PC-3 (cell line): ENCODE results near the gene SCAF4. TPM values are rescaled to one million over a fixed set of nuclear protein-coding genes. Genes with fewer than 3 reads are reported as not detected.
A peak's percentile ranks its signal among the peaks of the same experiment; 100 is the strongest.

ENCODE experiments used
- ATAC-seq: fragments of 200-7000 bp; cut with Tn5 transposase; 2 replicates; pipeline ENCODE4 v1.9.1; 2020; ENCODE audit warnings: mild to moderate bottlenecking, moderate library complexity
- BruUV-seq: library from RNA; stranded (reverse); fragments of 400-500 nt; replicated peaks from 2 replicates; lab custom pipeline; 2021; lab: Mats Ljungman, UMichigan
- CTCF ChIA-PET: fragments of 300-600 bp; sonication (Branson Sonifier 250); formaldehyde crosslinking; loops from one replicate; lab custom pipeline; 2022; ENCODE audit warnings: antibody characterized with exemption; lab: Charles Lee
- POLR2A ChIA-PET: fragments of 300-600 bp; sonication (Branson Sonifier 250); formaldehyde crosslinking; loops from one replicate; lab custom pipeline; 2022; ENCODE audit warnings: antibody characterized with exemption; ENCODE audit not compliant: unreplicated experiment; lab: Charles Lee
- DNase-seq: peaks from one replicate; pipeline ENCODE4 v3.0.0-alpha.2; 2015
- H2AFZ ChIP-seq: fragments of 300-600 bp; sonication (generic); 2 replicates; pipeline ENCODE4 v1.6.0; 2016; ENCODE audit warnings: antibody characterized with exemption, low read length
- H3F3A ChIP-seq: fragments of 300-600 bp; sonication (generic); one replicate; pipeline ENCODE4 v1.6.0; 2017; ENCODE audit warnings: antibody characterized with exemption, low read length, control low read depth, mild to moderate bottlenecking; ENCODE audit not compliant: unreplicated experiment
- H3K27ac ChIP-seq: fragments of 300-600 bp; sonication (generic); 2 replicates; pipeline ENCODE4 v1.5.1; 2016; ENCODE audit warnings: mild to moderate bottlenecking, low read length
- H3K27me3 ChIP-seq: fragments of 300-600 bp; sonication (generic); 2 replicates; pipeline ENCODE4 v1.6.1; 2016; ENCODE audit warnings: low read length, mixed read lengths
- H3K36me3 ChIP-seq: fragments of 300-600 bp; sonication (generic); 2 replicates; pipeline ENCODE4 v1.6.1; 2016; ENCODE audit warnings: low read depth, mixed run types, low read length, mixed read lengths
- H3K4me1 ChIP-seq: fragments of 300-600 bp; sonication (generic); 2 replicates; pipeline ENCODE4 v1.5.1; 2016; ENCODE audit warnings: low read length; ENCODE audit not compliant: insufficient read depth
- H3K4me2 ChIP-seq: fragments of 300-600 bp; sonication (generic); 2 replicates; pipeline ENCODE4 v1.6.0; 2016; ENCODE audit warnings: low read length
- H3K4me3 ChIP-seq: fragments of 300-600 bp; sonication (generic); 2 replicates; pipeline ENCODE4 v1.5.1; 2016; ENCODE audit warnings: mild to moderate bottlenecking, low read length, mixed read lengths
- H3K79me2 ChIP-seq: fragments of 300-600 bp; sonication (generic); 2 replicates; pipeline ENCODE4 v1.6.1; 2017; ENCODE audit warnings: low read length, mixed read lengths
- H3K9ac ChIP-seq: fragments of 300-600 bp; sonication (generic); 2 replicates; pipeline ENCODE4 v1.6.0; 2016; ENCODE audit warnings: mild to moderate bottlenecking, low read length
- H3K9me2 ChIP-seq: fragments of 300-600 bp; sonication (generic); replicated peaks from 2 replicates; pipeline ENCODE4 v1.6.1; 2016; ENCODE audit warnings: mixed run types, low read length, mixed read lengths
- H3K9me3 ChIP-seq: fragments of 300-600 bp; sonication (generic); 2 replicates; pipeline ENCODE4 v1.6.1; 2016; ENCODE audit warnings: low read length, mixed read lengths
- H4K20me1 ChIP-seq: fragments of 300-600 bp; sonication (generic); 2 replicates; pipeline ENCODE4 v1.6.1; 2016; ENCODE audit warnings: low read length, mixed read lengths
- EZH2 ChIP-seq: fragments of 300-600 bp; sonication (generic); IDR thresholded peaks from one replicate; pipeline ENCODE4 v1.6.1; 2017; ENCODE audit warnings: antibody characterized with exemption, mild to moderate bottlenecking, low read length; ENCODE audit not compliant: unreplicated experiment
- EZH2phosphoT487 ChIP-seq: fragments of 300-600 bp; sonication (generic); IDR thresholded peaks from 2 replicates; pipeline ENCODE4 v1.6.1; 2018; ENCODE audit warnings: mild to moderate bottlenecking, antibody characterized with exemption, low read length, borderline replicate concordance
- intact Hi-C: fragments of 100-400 bp; cut with micrococcal nuclease; formaldehyde crosslinking; loops from 2 replicates; pipeline ENCODE4 v1.9.0; 2023
- total RNA-seq: library from RNA; depleted of rRNA; stranded (reverse); fragments of >200 nt; gene quantifications from 2 replicates; pipeline ENCODE4 v1.2.3, GENCODE V29; 2014
- TF ChIP-seq, protein P1 (sequence below): fragments of 300-600 bp; sonication (generic); conservative IDR thresholded peaks from 2 replicates; pipeline ENCODE4 v1.5.1; 2017; ENCODE audit warnings: antibody characterized with exemption, low read depth, mild to moderate bottlenecking, low read length

SCAF4 gene
- total RNA-seq, 1 experiment from 2014 or later, result 11.2 TPM

DNA sequence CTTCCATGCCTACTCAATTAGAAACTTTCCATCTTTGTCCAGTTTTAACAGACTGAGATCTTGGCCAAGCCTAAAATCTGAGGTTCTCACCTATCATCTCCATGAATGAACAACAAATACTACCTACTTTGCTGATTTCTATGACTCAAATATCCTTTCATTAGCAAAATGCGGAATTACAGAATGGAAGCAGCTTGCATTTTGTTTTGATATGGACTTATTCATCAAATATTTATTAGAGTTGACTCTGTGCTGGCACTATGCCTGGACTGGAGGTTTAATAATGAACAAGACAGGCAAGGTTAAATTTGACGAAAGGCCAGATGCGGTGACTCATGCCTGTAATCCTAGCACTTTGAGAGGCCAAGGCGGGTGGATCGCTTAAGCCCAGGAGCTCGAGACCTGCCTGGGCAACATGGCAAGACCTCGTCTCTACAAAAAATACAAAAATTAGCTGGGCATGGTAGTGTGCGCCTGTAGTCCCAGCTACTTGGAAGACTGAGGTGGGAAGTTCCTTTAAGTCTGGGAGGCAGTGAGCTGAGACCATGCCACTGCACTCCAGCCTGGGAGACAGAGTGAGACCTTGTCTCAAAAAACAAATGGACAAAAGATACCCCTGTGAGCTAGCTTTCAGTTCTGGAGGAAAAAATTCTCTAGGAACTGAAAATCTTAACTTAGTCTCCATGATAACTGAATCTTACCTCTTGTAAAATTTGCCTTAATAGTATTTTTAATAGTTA is 101.8 kb downstream of the SCAF4 start:
- Histone ChIP-seq H3F3A (no peaks in the 10 kb centered on the region), H3K9me2 (no peaks in the 10 kb centered on the region), H3K9ac (no peak overlapping the region), H3K27ac (peak overlapping the region; percentile 46), H3K79me2 (no peaks in the 10 kb centered on the region), H3K27me3 (no peaks in the 10 kb centered on the region), H3K4me3 (no peak overlapping the region), H3K36me3 (no peaks in the 10 kb centered on the region), H4K20me1 (no peaks in the 10 kb centered on the region), H2AFZ (peak overlapping the region; percentile 31; the same call in 1 of the 2 replicates), H3K9me3 (no peaks in the 10 kb centered on the region), H3K4me2 (peak overlapping the region; percentile 59), H3K4me1 (peaks cover 15% of the 10 kb centered on the region)
- intact Hi-C loops, result loop anchor here (1.0 kb wide), 1 partner anchor 29 kb away; the partner anchor contains the start of gene SOD1
- ATAC-seq (peak; percentile 97), DNase-seq (peak; percentile 99)
- ChIA-PET CTCF (interaction anchor here (0.6 kb wide), 3 partner anchors 27 to 488 kb away, joined by 3 to 6 read pairs (median 6); no protein-coding TSS in a partner anchor), POLR2A (interaction anchor here (0.5 kb wide), 1 partner anchor 29 kb away, joined by 5 read pairs; no protein-coding TSS in a partner anchor)
- TF ChIP-seq, protein P1, sequence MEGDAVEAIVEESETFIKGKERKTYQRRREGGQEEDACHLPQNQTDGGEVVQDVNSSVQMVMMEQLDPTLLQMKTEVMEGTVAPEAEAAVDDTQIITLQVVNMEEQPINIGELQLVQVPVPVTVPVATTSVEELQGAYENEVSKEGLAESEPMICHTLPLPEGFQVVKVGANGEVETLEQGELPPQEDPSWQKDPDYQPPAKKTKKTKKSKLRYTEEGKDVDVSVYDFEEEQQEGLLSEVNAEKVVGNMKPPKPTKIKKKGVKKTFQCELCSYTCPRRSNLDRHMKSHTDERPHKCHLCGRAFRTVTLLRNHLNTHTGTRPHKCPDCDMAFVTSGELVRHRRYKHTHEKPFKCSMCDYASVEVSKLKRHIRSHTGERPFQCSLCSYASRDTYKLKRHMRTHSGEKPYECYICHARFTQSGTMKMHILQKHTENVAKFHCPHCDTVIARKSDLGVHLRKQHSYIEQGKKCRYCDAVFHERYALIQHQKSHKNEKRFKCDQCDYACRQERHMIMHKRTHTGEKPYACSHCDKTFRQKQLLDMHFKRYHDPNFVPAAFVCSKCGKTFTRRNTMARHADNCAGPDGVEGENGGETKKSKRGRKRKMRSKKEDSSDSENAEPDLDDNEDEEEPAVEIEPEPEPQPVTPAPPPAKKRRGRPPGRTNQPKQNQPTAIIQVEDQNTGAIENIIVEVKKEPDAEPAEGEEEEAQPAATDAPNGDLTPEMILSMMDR, result no peak
- TF ChIP-seq EZH2 (no peak), EZH2phosphoT487 (no peak)
- no TSS peak for BruUV-seq

DNA sequence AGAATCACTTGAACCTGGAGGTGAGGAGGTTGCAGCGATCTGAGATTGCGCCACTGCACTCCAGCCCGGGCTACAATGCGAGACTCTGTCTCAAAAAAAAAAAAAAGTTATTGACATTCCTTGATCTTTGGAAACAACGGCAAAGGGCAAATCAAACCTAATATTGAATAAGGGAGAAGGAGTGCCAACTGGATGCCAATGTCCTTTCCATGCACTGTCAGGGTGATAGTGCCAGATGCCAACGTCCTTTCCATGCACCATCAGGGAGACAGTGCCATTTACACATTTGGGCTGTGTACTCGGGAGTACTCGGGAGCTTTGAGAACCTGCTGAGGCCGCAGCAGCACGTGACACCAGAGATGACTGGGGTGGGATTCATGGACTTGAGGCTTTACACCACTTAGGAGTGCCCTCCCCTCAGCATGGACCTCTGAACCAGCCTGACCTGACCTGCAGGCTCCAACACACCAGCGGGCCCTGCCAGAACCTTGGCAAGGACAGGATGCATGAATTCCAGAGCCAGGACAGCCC is 106.9 kb downstream of the SCAF4 start:
- Histone ChIP-seq H2AFZ (no peak overlapping the region), H3F3A (no peaks in the 10 kb centered on the region), H3K9me3 (no peaks in the 10 kb centered on the region), H3K4me3 (no peak overlapping the region), H3K9ac (no peak overlapping the region), H3K27ac (no peak overlapping the region), H3K79me2 (no peaks in the 10 kb centered on the region), H3K9me2 (no peaks in the 10 kb centered on the region), H3K27me3 (no peaks in the 10 kb centered on the region), H4K20me1 (no peaks in the 10 kb centered on the region), H3K4me2 (no peak overlapping the region), H3K36me3 (no peaks in the 10 kb centered on the region), H3K4me1 (peaks cover 9% of the 10 kb centered on the region)
- intact Hi-C loops, result no loop called here
- ATAC-seq (no peak), DNase-seq (no peak)
- CTCF ChIA-PET, result no interaction called here
- TF ChIP-seq, protein P1, result no peak
- TF ChIP-seq EZH2phosphoT487, result no peak
- TF ChIP-seq EZH2, result no peak
- no TSS peak for BruUV-seq
- POLR2A ChIA-PET, result no interaction called here

DNA sequence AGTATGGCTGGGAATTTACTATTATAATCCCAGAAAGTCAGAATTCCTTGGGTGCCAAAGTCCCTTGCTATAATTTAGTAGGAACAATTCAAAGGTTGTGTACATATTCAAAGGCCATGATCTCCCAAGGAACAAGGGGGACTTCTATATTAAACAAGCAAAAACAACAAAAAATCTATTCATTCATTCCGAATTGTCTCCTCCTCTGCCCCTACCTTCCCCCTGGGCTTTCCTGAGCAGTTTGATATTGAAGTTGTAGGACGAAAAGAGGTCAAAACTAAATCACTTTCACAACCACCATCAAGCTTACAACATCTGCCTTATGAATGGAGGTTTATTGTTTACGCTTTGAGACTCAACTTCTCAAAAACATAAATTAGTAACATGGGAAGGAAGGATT is 107.7 kb downstream of the SCAF4 start:
- H3K27ac ChIP-seq, result no peak overlapping the region
- H3F3A ChIP-seq, result no peaks in the 10 kb centered on the region
- H3K36me3 ChIP-seq, result no peaks in the 10 kb centered on the region
- BruUV-seq, result no TSS peak
- H3K9me3 ChIP-seq, result no peaks in the 10 kb centered on the region
- H3K27me3 ChIP-seq, result no peaks in the 10 kb centered on the region
- TF ChIP-seq, protein P1, result no peak
- no peak for TF ChIP-seq EZH2
- TF ChIP-seq EZH2phosphoT487, result no peak
- no peak overlapping the region for H3K4me2 ChIP-seq
- H3K79me2 ChIP-seq, result no peaks in the 10 kb centered on the region
- no peaks in the 10 kb centered on the region for H4K20me1 ChIP-seq
- no peak overlapping the region for H3K9ac ChIP-seq
- no peak overlapping the region for H2AFZ ChIP-seq
- ChIA-PET POLR2A (no interaction called here), CTCF (no interaction called here)
- no peak for DNase-seq
- intact Hi-C loops, result no loop called here
- no peak for ATAC-seq
- no peaks in the 10 kb centered on the region for H3K9me2 ChIP-seq
- no peak overlapping the region for H3K4me3 ChIP-seq
- H3K4me1 ChIP-seq, result peaks cover 1% of the 10 kb centered on the region; the same call in 1 of the 2 replicates
